Limb (tissue), 2 donors: ENCODE results near the gene ATP2B2.
"Not testable (repeated sequence)": the region's sequence is repeated elsewhere in the genome, so short reads cannot be mapped to it uniquely, and the experiment has no call there.

Experiments used
- DNase-seq, 2 donors: peaks; one replicate each; pipeline ENCODE4 v3.0.0-alpha.2; 2016; ENCODE audit errors: extremely low spot score in 2 of 2

ATP2B2 gene

DNA sequence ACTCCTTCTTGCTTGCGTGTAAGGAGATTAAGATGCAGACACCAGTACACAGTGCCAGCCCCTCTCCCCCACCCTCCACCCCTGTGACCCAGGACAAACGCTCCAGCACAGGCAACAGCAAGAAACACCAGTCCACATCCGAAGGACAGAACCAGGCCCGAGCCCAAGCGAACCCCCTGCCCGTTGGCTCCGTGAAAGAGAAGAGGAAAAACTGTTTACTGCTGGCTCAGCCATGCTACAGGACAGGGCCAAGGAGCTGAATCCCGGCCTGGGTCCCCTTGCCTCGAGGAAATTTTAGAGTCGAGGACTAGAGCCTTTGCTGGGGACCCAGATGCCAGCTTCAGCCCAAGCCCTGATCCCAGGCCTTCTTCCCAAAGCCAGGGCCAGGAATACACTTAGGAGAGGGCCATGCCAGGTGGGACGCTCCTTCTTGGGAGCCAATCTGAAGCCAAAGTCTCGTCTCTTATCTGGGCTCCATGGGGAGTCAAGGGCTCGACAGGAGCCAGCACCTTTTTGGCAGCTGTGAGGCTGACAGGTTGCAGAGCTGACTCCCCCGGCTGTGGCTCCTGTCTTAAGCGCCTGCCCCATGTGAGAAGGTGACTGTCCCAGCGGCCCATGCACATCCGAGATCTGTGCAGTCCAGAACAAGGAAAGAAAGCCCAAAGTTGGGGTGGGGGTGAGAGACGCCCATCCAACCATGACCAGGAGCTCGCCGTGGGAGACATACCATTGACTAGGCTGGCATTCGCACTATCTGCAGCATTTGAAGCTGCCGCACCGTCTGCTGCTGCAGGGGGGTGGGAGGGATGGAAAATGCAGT, 120.6 kb downstream of the ATP2B2 start:
- no peak for DNase-seq

DNA sequence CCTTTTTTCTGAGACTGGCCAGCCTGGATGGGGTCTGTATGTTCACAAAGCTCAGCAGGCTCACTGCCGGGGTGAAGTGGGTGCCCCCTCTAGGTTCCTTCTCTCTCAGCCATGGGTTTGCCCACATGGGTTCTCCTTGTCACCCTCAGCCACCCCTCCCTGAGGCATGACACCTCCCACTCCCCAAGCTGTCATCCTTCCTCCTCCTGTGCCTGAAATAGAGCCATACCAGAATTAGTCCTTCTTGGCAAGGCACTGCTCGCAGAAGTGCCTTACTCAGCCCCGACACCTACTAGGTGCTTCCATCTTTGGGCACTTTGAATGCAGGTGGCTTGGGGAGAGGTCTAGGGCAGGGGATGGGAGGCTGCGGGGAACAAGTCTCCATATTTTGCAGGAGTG, 121.5 kb downstream of the ATP2B2 start:
- DNase-seq = no peak

DNA sequence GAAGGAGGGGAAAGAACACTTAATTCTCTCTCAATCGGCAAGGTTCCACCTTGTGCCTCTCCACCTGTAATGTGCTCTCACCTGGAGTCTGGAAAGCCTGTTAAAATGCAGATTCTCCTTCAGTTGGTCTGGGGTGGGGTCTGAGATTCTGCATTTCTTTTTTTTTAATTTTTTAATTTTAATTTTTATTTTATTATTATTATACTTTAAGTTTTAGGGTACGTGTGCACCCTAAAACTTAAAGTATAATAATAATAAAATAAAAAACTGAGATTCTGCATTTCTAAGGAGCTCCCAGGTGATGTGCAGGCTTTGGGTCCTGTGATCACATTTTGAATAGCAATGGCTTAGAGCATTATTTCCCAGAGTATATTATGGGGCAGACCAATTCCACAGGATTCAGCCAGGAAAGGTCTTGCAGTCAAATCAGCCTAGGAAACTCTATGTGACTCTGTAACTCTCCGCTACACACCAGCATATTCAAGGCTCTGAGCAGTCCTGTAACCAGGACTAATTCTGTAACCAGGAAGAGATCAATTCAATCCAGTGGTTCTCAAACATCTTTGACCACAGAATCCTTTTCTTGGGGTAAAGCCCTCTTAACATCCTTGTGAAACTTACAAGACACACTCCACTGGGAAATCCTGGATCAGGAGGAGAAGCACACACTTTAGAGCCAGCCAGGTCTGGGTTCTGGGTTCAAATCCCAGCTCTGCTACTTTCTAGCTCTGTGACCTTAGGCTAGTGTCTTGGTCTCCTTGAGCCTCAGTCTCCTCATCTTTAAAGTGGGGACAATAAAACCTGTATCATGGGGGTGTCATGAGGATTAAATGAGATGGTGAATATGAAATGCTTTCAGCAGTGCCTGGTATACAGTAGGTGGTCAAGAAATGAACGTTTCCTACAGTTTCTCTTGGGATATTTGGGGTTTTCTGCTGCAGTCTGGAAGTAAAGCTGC, 122.2 kb downstream of the ATP2B2 start:
- no peak for DNase-seq

DNA sequence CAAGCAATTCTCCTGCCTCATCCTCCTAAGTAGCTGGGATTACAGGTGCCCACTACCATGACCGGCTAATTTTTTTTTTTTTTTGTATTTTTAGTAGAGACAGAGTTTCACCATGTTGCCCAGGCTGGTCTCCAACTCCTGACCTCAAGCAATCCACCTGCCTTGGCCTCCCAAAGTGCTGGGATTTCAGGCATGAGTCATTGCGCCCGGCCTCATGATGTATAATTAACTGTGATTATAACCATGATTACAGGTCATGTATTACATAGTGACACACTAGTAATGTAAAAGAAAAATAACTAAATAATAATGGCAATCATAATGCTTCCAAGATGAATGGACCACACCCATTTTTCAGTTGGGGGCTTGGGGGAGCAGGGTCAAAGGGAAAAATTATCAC, 122.9 kb downstream of the ATP2B2 start:
- DNase-seq = not testable (repeated sequence)

DNA sequence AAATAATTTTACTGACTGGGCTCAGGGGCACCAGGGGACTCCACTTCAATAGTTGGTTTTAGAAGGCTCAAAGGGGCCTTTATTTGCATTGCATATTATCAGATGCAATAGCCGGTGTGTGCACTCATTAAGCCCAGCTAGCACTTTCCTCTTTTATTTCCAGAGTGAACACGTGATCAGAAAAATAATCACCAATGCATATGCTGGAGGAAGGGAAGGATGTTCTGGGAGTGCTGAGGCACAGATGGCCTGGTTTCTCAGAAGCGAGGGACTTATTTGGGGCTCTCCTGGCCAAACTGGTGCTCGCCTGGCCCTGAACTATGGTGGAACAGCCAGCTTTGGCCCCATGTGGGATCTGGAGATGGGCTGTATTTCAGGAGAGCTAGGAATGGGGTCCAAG, 124.0 kb downstream of the ATP2B2 start:
- no peak for DNase-seq

DNA sequence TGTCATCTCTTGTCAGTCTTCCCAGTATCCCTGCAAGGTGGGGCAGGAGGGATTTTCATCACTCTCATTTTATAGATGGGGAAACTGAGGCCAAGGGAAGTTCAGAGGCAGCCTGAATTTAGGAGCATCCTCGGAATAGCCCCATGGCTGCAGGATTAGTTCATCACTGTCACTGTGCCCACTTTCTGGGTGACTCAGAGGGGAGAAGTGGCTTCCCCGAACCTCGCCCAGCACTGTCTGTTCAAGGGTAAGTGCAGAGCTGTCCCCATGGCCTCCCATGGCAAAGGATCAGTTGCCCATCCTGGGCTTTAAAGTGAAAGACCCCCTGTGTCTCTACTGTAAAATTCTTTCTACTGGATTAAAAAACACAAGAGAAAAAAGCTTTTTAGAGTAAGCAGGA, 124.5 kb downstream of the ATP2B2 start:
- DNase-seq = no peak

DNA sequence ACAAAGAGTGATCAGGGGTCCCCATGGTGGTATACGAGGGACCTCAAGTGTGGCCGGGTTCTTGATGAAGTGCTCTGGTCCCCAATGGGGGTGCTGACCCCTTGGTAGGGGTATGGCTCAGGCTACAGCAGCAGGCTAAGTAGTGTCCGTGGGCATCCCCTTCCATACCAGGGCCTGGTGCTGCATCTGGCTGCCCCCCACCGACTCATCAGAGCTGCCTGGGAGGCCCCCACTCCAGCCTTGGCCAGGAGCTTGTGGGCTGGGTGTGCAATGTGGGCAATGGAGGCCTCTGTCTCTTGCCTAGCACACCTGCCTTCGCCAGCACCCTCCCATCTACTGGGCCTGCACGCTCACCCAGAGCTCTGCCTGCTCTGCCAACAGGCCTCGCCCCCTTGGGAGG, 125.4 kb downstream of the ATP2B2 start:
- no peak for DNase-seq

DNA sequence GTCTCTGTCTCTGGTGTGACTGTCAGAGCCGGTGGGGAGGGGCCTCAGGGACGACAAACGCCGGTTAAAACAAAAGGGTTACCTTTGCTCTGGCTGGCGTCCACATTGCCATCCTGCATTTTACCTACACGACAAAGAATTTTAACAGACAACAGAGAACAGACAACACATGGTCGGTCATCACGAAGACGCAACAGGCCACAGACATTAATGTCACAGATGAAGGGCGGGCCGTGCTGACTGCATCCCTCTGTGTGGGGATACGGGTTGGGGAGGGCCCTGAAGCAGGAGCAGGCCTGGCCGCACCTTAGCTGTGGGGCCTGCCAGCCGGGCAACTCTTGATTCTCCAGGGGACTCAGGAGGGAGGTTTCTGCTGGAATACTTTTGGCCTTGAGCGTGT, 126.2 kb downstream of the ATP2B2 start:
- DNase-seq = no peak

DNA sequence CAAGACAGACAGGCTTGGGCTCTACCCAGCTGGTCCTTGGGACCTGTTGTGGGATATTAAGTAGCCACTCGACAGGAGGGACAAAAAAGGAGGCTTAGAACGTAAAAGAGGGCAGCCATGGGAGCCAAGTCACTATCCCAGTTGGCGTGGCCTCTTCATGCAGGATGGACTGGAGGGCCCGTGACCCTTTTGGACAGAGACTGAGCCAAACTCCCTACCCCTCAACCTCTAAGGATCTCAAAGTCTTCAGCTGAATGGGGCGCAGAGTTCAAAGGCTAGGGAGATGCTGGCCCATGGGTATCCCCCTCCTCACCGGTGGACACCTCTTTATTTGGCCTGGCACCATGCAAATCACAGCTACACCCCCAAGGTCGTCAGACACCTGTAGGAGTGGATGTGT, 126.6 kb downstream of the ATP2B2 start:
- DNase-seq = no peak

DNA sequence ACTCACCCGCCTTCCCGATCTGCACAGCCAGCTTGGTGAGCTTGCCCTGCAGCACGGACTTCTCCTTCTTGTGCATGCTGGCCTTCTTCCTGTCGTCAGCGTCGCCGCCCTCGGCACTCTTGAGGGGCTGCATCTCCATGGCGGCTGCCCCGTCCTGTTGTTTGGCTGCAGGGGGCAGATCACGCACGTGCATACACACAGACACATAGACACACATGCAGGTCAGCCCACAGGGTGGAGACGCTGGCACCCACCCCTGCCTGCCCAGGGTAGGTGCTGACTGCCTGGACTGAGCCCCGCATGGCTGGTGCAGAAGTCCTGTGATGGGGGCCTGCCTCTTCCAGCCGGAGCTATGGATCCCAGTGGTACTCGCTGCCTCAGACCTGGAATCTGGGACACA, 127.1 kb downstream of the ATP2B2 start:
- DNase-seq = no peak

DNA sequence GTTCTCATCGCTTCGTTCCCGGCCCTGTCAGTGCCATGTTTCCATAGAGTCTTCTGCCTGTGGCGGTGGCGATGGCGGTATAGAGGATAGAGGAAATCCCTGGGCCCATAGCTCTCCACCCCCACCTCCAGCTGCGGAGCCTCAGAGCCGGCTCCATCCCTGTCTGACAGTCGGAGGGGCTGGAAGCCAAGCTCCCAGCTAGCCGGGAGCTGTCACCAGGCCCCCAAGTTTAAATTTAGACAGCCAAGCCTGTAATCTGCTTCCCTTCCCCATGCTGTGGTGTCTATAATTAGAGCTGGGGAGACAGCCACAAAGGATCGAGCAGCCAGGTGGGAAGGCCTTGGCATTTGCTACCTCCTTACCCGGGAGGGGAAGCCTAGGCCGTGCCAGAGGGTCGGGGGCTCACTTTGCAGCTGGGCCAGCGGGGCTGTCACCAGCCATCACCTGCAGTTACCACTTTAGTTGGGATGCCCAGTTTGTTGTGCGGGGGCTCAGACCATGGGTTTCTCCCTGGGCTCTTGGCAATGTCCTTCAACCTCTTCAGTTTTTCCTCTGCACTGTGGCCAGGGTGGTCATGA, 128.1 kb downstream of the ATP2B2 start:
- DNase-seq = no peak

DNA sequence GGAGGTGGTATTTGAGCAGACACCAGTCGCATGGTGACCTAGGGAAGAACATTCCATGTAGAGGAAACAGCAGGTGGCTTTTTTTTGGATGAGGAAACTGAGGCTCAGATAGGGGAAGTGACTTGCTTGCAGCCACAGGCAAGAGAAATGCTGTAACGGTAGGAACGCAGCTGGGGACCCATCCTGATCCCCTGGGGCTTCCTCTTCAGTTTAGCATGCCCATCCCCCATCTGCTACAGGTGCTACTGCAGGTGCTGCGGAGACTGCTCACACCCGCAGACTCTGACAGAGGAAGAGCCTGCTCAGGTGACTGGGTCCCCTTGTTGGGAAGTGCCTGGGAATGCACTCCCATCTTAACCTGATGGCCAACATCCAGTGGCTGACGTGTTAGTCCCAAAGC, 129.0 kb downstream of the ATP2B2 start:
- DNase-seq = no peak

DNA sequence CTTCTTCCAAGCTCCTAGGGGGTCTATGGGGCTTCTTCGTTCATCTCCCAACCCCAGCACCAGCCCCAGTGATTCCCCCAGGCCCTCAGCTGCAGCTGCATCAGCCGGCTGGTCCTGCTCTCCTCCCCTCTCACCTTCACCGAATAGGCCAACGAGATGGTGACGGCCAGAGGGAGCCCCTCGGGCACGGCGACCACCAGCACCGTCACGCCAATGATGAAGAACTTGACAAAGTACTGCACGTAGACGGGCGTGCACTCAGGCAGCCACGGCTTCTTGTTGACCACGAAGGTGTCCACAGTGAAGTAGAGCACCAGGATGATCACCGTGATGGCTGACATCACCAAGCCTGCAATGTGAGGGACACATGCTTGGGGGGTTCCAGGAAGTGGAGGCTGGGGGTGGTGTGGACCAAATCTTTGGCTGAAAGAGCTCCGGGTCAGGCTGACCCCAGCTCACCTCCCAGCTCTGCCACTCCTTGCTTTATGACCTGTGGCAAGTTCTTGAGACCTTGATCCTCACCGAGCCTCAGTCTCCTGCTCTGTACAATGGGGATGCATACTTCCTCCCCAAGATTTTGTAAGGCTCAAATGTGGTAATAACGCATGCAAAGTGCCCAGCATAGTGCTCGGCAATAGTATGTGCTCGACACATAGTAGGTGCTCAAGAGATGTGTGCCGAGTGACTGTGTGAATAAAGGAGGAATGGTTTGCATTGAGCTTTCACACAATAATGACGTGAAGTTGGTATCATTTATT, 129.9 kb downstream of the ATP2B2 start:
- DNase-seq = no peak

DNA sequence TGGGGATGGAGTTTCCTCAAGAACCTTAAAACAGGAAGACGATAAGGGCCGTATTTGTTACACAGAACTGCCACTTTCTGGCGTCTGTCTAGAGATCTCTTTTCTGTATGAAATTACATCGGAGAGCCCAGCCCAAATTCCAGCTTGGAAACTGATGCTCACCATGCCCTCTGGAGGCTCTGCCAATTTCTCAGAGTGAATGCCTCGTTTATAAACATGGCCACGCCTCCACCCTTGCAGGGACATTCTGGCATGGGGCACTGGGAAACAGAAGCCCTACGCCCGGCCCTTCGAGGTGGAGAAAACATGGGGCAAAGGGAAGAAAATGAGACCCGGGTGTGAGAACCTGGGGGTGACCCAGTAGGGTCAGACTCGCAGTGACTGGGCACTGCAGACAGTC, 131.1 kb downstream of the ATP2B2 start:
- DNase-seq = peak in 1 of 2 donors; percentile 7

DNA sequence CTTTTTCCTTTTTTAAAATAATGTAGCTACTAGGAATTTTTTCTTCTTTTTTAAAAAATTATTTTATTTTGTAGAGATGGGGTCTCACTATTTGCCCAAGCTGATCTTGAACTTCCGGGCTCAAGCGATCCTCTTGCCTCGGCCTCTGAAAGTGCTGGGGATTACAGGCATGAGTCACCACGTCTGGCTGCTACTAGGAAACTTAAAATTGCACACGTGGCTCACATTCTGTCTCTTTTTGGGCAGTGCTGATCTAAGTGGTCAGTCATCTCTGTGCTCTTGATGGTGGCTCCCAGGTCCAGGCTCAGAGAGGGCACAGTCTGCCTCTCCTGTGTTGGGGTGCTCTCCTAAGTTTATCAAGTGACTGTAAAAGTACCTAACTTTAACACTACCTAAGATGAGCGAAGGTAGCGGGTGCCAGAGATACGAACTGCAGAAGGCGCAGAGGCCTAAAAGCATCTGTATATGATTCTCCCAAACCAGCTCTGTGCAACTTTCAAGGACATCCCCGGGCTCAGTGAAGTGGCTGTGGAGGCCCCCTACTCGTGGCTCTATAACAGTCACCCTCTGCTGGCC, 131.6 kb downstream of the ATP2B2 start:
- no peak for DNase-seq

DNA sequence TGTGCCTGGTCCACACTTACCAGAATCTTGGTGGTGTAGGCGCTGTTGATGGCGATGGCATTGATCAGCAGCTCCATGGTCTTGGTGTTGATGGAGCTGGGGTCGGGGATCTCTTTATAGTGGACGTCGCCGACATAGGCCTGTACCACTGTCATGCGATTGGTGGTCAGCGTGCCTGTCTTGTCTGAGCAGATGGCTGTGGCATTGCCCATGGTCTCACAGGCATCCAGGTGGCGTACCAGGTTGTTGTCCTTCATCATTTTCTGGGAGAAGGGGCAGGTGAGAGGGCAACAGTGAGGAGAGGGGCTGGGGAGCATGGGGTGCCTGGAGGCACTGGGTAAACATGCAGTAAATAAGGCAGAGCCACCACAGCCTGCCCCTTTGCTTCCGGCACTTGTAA, 133.6 kb downstream of the ATP2B2 start:
- no peak for DNase-seq

DNA sequence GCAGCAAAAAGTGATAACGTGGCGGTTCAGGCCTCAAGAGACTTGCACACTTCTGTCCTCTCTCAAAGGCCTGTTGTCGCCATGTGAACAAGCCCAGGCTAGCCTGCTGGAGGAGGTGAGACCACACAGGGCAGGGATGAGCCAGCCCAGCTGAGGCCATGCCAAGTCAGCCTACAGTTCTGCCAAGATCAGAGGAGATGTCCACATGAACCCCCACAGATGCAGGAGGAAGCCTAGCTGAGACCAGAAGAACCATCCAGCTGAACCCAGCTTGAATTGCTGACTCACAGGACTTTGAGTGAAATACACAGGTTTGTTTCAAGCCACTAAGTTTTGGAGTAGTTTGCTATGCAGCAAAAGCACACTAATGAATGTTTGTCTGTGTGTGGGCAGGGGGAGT, 134.2 kb downstream of the ATP2B2 start:
- no peak for DNase-seq

DNA sequence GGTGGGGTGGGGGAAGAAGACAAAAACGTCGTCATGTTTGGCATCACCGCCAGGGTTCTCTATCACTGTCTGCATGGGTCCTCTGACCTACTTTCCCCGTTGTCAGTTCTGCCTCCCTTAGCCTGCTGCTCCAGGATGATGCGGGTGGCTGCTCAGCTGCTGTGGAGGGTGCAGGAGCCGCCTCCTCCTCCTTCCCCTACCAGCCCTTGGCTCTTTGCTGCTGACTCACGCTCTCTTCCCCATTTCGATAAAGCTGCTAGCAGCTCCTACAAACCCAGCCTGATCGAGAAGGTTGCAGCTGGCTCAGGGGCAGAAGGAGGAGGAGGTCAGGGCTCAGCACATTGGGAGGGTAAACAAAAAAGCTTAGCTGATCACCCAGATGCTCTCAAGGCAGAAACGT, 135.0 kb downstream of the ATP2B2 start:
- DNase-seq = no peak

DNA sequence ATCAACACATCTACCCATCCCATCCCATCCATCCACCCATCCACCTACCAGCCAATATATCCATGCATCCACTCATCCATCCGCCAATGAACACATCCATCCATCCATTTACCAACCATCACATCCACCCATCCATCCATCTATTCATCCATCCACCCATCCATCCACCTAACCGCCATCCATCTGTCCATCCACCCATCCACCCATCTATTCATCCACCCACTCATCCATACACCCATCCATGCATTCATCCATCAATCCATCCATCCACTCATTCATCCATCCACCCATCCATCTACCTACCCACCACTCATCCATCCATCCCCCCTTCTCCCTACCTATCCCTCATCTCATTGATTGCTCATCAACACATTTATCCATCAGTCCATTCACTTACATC, 136.9 kb downstream of the ATP2B2 start:
- no peak for DNase-seq

DNA sequence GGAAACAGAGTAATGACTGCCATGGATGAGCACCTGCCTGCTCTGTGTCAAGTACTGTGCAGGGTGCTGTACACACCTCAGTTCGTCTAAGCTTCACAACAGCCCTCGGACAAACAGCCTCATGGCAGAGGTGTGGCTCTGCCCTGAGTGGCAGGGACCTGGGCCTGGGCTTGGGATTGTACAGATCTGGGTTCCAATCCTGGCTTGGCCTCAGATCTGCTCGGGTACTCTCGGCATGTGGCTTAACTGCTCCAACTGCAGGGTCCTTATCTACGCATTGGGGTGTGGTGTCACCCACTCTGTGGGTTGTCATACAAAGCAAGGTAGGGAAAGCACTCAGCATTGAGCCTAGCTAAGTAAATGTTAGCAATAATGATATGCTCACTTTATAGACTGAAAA, 137.9 kb downstream of the ATP2B2 start:
- no peak for DNase-seq

DNA sequence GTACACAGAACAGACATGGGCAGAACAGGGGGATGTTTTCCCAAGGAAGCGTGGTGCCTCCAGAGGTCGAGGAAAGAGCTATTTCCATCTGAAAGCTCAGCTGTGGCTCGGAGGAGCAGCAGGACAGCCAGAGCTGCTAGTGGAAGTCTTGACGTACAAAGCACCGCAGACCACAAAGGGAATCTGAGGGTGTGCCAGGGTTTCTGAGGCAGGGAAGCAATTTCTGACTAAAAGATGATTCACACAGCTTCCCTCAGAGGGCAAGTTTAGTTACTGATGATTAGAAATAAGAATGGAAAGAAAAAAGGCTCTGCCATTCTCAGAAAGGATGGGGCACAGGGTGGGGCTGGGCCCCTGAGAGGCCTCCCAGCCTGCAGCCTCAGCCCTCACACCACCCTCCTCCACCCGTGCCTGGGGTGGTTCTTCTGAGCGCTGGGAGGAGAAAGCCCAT, 138.7 kb downstream of the ATP2B2 start:
- peak in 1 of 2 donors; percentile 3 for DNase-seq
